Thoracic aorta (tissue), 2 donors: Measurements from ENCODE around the gene FOXP1. TPM values are rescaled to one million over a fixed set of nuclear protein-coding genes. Genes with fewer than 3 reads are reported as not detected.

Source experiments
- ATAC-seq: fragments of 150-250 bp; one replicate; pipeline ENCODE4 v1.8.0; 2017; ENCODE audit warnings: low read depth; ENCODE audit not compliant: insufficient number of reproducible peaks, low FRiP score
- DNase-seq: peaks from one replicate; pipeline ENCODE4 v3.0.0-alpha.2; 2020; ENCODE audit warnings: low spot score
- H3K27ac ChIP-seq, 2 donors: fragments of 200-600 bp; sonication (generic); 1 replicate in 1 of 2; 2 replicates in 1 of 2; pipeline ENCODE4 v1.5.1; 2016; ENCODE audit warnings: mild to moderate bottlenecking in 2 of 2, moderate library complexity in 2 of 2
- H3K27me3 ChIP-seq: fragments of 200-600 bp; sonication (generic); replicated peaks from 2 replicates; pipeline ENCODE4 v1.6.0; 2016; ENCODE audit warnings: mild to moderate bottlenecking; ENCODE audit not compliant: insufficient read depth
- H3K36me3 ChIP-seq: fragments of 200-600 bp; sonication (generic); one replicate; pipeline ENCODE4 v1.5.1; 2016
- H3K4me1 ChIP-seq, 2 donors: fragments of 200-600 bp; sonication (generic); 1 replicate in 1 of 2; 2 replicates in 1 of 2; pipeline versions ENCODE4 v1.5.1 to v1.6.0; 2016; ENCODE audit warnings: low read depth in 2 of 2, mild to moderate bottlenecking in 1 of 2; ENCODE audit not compliant: control insufficient read depth in 1 of 2
- H3K4me3 ChIP-seq: fragments of 200-600 bp; sonication (generic); 2 replicates; pipeline ENCODE4 v1.5.1; 2016; ENCODE audit warnings: mild to moderate bottlenecking
- H3K9me3 ChIP-seq: fragments of 200-600 bp; sonication (generic); 2 replicates; pipeline ENCODE4 v1.5.1; 2016
- total RNA-seq, 2 donors: library from RNA; depleted of rRNA; stranded (reverse); fragments of >200 nt; gene quantifications; one replicate each; pipeline versions ENCODE4 v1.1.0 to v1.2.3, GENCODE V29; 2016
- TF ChIP-seq, protein P1 (sequence below): fragments of 200-600 bp; sonication (generic); IDR thresholded peaks from one replicate; pipeline ENCODE4 v1.5.1; 2019; ENCODE audit warnings: antibody characterized with exemption

The FOXP1 gene
- total RNA-seq, 2 donors from 2014 or later: 176 to 255 TPM

DNA sequence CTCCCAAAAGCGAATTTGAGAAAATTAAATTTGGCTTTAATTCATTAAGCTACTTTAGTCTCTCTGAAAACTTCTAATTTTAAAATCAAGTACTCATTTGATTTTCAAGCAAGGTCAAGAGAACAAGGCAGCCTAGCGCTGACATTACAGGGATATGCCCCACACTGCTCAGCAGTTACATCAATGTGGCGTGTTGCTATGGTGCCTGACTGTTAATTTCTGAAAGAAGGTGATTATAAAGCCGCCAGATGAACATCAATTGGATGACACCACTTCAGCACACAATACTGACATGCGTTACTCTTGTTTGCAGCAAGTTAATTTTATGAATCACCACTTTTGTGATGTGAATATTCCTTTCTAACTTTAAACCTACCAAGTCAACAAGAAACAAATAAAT lies 284.4 kb downstream of the FOXP1 start:
- Histone ChIP-seq H3K36me3 (no peaks in the 10 kb centered on the region), H3K27me3 (no peaks in the 10 kb centered on the region)
- TF ChIP-seq, protein P1, sequence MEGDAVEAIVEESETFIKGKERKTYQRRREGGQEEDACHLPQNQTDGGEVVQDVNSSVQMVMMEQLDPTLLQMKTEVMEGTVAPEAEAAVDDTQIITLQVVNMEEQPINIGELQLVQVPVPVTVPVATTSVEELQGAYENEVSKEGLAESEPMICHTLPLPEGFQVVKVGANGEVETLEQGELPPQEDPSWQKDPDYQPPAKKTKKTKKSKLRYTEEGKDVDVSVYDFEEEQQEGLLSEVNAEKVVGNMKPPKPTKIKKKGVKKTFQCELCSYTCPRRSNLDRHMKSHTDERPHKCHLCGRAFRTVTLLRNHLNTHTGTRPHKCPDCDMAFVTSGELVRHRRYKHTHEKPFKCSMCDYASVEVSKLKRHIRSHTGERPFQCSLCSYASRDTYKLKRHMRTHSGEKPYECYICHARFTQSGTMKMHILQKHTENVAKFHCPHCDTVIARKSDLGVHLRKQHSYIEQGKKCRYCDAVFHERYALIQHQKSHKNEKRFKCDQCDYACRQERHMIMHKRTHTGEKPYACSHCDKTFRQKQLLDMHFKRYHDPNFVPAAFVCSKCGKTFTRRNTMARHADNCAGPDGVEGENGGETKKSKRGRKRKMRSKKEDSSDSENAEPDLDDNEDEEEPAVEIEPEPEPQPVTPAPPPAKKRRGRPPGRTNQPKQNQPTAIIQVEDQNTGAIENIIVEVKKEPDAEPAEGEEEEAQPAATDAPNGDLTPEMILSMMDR: no peak

DNA sequence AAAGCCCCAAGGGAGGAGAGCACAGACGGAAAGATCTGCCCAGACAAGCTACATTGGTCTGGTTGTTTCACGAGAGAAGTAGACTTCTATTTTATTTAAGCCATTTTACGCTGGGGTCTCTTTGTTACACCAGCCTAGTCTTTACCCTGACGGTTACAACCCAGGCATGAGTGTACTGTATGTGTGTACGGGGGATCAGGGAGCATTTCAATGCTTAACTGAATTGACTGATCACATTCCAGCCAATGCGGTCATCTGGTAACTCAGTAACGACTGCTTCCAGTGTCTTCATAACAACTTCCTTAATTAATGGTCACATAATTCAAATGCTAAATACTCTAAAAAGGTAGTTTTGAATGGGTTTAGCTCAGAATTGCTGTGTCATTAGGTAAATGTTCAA lies 288.6 kb downstream of the FOXP1 start:
- peaks cover 4% of the 10 kb centered on the region in 2 donors for H3K4me1 ChIP-seq
- DNase-seq (no peak), ATAC-seq (no peak)
- no peak overlapping the region for H3K4me3 ChIP-seq
- TF ChIP-seq, protein P1: no peak
- no peaks in the 10 kb centered on the region for H3K9me3 ChIP-seq
- no peak overlapping the region for H3K27ac ChIP-seq
- no peaks in the 10 kb centered on the region for H3K36me3 ChIP-seq
- no peaks in the 10 kb centered on the region for H3K27me3 ChIP-seq

More for the DNA sequence above, 284.4 kb downstream of the FOXP1 start:
- no peak for DNase-seq
- Histone ChIP-seq H3K27ac (no peak overlapping the region), H3K4me3 (no peak overlapping the region), H3K4me1 (peaks cover 25 to 43% of the 10 kb centered on the region in 2 donors), H3K9me3 (no peaks in the 10 kb centered on the region)
- ATAC-seq: no peak

DNA sequence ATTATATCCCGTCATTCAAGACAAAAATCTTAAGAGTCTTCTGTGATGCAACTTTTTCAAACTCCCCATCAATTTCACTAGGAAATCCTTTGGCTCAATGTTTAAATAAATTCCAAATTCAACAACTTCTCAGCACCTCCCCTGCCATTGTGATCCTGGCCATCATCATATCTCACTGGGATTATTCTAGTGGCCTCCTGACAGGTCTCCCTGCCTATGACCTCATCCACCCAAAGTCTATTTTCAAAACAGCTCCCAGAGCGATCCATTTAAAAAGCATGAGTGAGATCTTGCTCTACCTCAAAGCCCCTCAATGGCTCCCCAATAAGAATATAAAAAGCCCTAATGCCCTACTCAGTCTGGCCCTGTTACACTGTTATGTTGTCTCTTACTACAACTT lies 293.2 kb downstream of the FOXP1 start:
- Histone ChIP-seq H3K9me3 (no peaks in the 10 kb centered on the region), H3K4me1 (no peaks in the 10 kb centered on the region), H3K27me3 (no peaks in the 10 kb centered on the region), H3K4me3 (no peak overlapping the region), H3K27ac (no peak overlapping the region), H3K36me3 (no peaks in the 10 kb centered on the region)
- DNase-seq (no peak), ATAC-seq (no peak)
- TF ChIP-seq, protein P1: no peak

DNA sequence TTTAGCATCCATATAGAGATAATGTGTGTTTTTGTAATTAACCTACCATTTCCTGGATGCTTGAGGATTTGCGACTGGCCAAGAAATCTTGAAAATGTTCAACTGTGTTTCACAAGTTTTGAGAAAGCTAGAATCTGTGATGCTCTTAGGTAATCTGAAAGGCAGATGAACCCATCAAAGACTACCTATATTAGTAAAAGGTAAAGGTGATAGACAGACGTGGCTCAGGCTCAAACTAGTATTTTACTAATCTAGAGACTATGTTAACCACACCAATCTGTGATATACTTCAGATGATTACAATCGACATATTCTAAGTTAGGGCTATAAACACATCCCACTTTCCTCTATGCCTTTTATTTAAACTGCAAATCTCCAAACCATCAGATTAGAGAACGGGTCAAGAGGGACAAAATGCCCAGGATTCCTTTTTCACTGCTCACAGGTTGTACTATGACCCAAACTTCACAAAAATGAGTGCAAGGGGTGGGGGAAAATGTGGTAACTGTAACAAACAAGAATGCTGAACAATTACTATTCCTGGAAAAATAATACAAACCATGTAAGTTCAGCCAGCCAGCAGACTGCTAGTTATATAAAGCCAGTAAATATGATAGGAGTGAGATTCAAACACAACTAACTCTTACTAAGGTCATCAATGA lies 295.1 kb downstream of the FOXP1 start:
- H3K27ac ChIP-seq: no peak overlapping the region
- H3K27me3 ChIP-seq: no peaks in the 10 kb centered on the region
- no peak overlapping the region for H3K4me3 ChIP-seq
- TF ChIP-seq, protein P1: no peak
- H3K4me1 ChIP-seq: no peaks in the 10 kb centered on the region
- H3K9me3 ChIP-seq: no peaks in the 10 kb centered on the region
- ATAC-seq (no peak), DNase-seq (no peak)
- no peaks in the 10 kb centered on the region for H3K36me3 ChIP-seq

DNA sequence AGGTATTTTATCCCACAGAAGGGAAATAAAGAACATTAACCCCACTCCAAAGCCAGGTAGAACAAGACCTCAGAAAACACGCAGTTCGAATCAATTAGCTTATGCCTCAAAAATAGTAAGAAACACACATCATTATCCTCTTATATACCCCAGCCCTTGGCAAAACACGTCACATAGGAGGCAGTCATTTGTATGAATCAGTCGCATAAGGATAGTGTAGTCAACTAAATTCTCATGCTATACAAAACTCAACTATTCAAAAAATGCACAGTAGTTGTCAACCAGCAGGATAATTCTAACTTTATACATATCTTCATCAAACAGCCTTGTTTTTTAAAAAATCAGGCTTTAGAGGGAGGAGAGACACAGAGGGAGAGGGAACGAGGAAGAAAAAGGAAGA lies 298.4 kb downstream of the FOXP1 start:
- no peaks in the 10 kb centered on the region for H3K36me3 ChIP-seq
- no peaks in the 10 kb centered on the region for H3K9me3 ChIP-seq
- DNase-seq: no peak
- H3K4me3 ChIP-seq: no peak overlapping the region
- no peaks in the 10 kb centered on the region for H3K27me3 ChIP-seq
- no peak for ATAC-seq
- TF ChIP-seq, protein P1: no peak
- H3K27ac ChIP-seq: no peak overlapping the region
- no peaks in the 10 kb centered on the region for H3K4me1 ChIP-seq
